ENCODE results near the gene ZNF367.

GRCh38 chr9:96449523-96449844 is 31.3 kb upstream of the ZNF367 start:
- TF ChIP-seq CTCF (conservative IDR thresholded peaks at IDR 0.05; ENCODE audit: low read depth in 2 of 2) (no peak), NANOG (IDR thresholded peaks at IDR 0.05; ENCODE audit: borderline replicate concordance) (no peak), EZH2 (IDR thresholded peaks at IDR 0.05; ENCODE audit: low read depth, unreplicated experiment) (no peak), EZH2phosphoT487 (IDR thresholded peaks at IDR 0.05; ENCODE audit: unreplicated experiment) (no peak), POLR2AphosphoS5 (IDR thresholded peaks at IDR 0.05; ENCODE audit: low read depth) (no peak), REST (IDR thresholded peaks at IDR 0.05; ENCODE audit: unreplicated experiment) (no peak), CREB1 (CRISPR knock-in tag; IDR thresholded peaks at IDR 0.05; ENCODE audit: low read depth) (no peak), JUNB (IDR thresholded peaks at IDR 0.05; ENCODE audit: unreplicated experiment) (no peak), ZNF114 (CRISPR knock-in tag; IDR thresholded peaks at IDR 0.05) (no peak), ZNF331 (CRISPR knock-in tag; IDR thresholded peaks at IDR 0.05; ENCODE audit: low read depth) (no peak), ZNF462 (CRISPR knock-in tag; IDR thresholded peaks at IDR 0.05) (no peak)
